Dermis blood vessel endothelial cell (primary cell): ENCODE results near the gene MDM1. TPM values are rescaled to one million over a fixed set of nuclear protein-coding genes. Genes with fewer than 3 reads are reported as not detected.
A peak's percentile ranks its signal among the peaks of the same experiment; 100 is the strongest.

ENCODE experiments used
- DNase-seq: peaks from one replicate; pipeline ENCODE4 v3.0.0; 2010
- total RNA-seq: library from RNA; depleted of rRNA; stranded (reverse); fragments of >200 nt; gene quantifications from 2 replicates; pipeline ENCODE4 v1.2.3, GENCODE V29; 2014

The MDM1 gene
- total RNA-seq, 1 donor from 2014 or later: 11.1 TPM

DNA sequence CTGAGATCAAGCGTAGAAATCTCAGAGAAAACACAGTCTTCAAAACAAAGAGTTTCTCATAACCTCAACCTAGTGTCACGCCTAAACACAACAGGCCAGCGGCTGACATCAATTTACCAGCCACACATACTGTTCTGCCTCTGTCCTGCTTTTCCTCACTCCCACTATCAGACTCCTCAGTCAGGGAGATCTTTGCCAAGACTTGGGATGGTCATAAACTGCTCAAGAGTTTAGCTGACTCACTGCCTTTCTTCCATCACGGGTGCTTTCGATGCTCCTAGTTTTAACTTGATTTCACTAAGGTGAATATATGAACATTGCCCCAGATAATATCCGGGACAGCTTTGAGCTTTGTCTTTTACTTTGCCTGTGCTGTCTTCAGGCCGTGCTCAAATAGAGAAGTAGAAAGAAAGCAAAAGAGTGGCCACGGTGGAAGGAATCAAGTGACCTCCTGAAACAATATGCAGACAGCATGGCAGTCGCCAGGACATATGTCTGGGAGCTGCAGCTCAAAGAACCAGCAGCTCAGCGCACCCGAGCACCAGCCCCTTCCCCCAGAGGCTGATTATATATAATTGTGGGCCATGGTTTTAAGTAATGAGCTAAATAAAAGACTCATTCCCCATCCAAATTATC is 12.1 kb downstream of the MDM1 start:
- DNase-seq: no peak

- peak; percentile 73 for DNase-seq
Measured at GRCh38 chr12:68317047-68317667, 15.0 kb downstream of the MDM1 start.

GRCh38 chr12:68310370-68310769 is 21.8 kb downstream of the MDM1 start:
- DNase-seq: peak; percentile 72

GRCh38 chr12:68306564-68306963 is 25.6 kb downstream of the MDM1 start:
- DNase-seq: no peak

DNA sequence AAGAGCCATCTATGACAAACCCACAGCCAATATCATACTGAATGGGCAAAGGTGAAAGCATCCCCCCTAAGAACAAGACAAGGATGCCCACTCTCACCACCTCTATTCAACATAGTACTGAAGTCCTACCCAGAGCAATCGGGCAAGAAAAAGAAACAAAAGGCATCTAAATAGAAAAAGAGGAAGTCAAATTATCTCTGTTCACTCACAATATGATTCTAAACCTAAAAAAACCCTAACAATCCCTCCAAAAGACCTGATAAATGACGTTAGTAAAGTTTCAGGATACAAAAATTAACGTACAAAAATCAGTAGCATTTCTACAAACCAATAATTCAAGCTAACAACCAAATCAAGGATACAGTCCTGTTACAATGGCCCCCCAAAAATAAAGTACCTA is 26.9 kb downstream of the MDM1 start:
- no peak for DNase-seq

GRCh38 chr12:68304626-68305025 is 27.5 kb downstream of the MDM1 start:
- DNase-seq: peak; percentile 76

GRCh38 chr12:68303850-68304249 is 28.3 kb downstream of the MDM1 start:
- DNase-seq: no peak

GRCh38 chr12:68297929-68298328 is 34.2 kb downstream of the MDM1 start:
- DNase-seq: no peak

GRCh38 chr12:68294251-68294650 is 37.9 kb downstream of the MDM1 start:
- DNase-seq: no peak

DNA sequence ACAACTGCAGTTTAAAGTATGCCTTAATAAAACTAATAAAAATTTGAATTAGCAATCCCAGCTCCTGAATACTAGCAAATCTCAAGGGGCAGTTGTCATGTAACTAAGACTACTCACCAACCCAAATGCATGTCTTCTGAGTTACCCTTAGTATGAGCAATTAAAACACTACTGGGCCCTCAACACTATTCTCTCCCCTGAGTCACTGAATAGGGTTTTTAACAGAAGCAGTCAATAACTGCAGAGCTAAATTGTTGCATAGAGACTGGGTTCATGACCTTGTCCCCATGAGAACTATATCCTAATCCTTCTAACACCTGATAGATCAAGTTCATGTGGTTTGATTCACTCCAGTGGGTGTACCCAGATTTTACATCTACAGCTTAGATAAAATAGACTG is 38.8 kb downstream of the MDM1 start:
- no peak for DNase-seq

DNA sequence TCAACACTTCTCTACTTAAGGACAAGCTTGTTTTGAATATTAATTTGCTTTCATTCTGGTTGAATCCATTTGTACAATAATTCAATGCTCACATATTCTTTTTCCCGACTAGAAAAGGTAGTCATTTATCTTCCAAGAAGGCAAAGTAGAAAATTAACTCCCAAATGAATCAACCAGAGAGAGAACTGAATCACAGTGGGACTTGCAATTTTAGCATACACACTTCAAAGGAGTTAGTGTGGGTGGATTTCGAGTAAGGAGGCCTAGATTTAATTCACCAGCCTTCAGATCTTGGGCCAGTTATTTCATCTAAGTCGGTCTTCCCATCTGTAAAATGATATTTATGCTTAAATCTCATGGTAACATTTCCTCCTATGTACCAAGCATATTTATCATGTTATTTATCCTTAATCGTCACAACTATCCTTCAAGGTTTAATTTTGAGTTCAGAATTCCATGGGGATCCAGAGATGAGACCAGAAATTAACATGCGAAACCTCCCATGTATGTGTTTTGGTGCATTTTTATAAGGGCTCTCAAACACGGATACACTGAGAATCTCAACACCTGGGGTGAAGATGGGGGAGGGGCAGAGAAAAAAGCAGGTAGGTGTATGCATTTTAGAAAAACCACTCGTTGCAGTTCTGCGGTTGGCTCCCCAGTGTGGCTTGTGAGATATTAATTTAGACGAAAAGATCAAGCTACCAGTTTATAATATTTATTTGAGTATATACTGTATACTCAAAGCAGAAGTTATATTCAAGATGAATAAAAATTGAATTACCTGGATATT is 39.8 kb downstream of the MDM1 start:
- DNase-seq: no peak

DNA sequence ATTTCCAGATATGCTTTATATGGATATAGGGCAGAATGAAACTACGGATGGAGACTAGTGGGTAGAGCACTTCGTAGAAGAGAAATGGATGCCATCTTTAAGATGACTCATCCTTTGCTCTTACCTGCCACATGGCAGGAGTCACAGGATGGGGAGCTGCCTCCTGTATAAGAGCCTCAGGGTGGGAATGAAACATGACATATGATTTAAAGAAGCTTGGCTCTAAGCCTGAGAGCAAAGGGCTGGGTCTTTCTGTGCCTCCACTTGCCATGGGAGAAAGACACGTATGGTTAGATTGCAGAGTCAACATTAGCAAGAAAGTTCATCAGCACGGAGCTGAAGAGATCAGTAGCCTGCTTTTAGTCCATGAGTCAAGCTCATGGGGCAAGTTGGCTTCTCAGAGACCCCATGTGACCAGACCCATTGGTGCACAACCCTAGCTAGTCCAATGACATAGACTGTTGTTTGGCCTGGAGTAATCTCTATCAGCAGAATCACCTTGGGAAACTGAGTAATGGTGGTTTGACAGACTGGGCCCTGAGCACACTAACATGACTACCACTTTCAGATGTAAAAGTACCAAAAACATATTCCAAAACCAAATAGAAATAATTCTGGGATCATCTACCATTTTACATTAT is 40.6 kb downstream of the MDM1 start:
- DNase-seq: no peak

GRCh38 chr12:68290126-68290525 is 42.0 kb downstream of the MDM1 start:
- DNase-seq: no peak

DNA sequence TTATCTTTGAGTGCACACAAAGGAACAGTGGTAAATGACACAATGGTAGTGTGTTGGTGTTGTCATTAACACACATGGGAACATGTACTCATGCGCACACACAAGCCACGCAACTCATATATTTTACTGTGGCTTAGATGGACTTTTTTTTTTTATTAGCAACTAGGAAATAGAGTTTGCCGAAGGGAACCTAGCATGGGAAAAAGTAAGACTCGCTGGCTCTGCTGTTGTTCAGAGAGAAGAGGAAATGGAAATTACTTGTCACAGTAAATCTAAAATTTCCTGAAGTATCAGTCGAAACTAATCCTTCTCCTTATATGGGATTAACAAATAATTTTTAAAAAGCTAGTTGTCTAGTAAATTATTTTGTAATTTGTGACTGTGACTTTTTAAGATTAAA is 45.1 kb downstream of the MDM1 start:
- DNase-seq: peak; percentile 13

- no peak for DNase-seq
Measured at GRCh38 chr12:68286396-68286795, 45.8 kb downstream of the MDM1 start.

DNA sequence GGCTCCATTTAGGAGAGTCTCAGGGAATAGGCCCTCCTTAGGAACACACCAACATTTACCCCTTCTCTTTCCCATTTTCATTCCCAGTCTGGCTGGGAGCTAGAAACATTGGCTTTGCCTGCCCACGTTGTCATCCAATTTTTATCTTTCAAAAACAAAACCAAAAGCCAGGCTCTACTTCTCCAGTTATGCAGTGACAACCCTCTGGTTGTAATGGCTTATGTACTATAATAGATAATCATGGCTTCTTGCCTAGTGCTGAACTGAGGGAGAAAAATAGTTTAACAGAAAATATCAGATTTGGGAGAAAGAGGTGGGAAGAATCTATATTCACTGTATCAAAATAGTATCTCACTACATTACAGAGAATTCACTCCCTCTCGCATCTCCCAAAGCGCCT is 46.6 kb downstream of the MDM1 start:
- DNase-seq: no peak

GRCh38 chr12:68281322-68282077 is 50.7 kb downstream of the MDM1 start:
- DNase-seq: no peak

DNA sequence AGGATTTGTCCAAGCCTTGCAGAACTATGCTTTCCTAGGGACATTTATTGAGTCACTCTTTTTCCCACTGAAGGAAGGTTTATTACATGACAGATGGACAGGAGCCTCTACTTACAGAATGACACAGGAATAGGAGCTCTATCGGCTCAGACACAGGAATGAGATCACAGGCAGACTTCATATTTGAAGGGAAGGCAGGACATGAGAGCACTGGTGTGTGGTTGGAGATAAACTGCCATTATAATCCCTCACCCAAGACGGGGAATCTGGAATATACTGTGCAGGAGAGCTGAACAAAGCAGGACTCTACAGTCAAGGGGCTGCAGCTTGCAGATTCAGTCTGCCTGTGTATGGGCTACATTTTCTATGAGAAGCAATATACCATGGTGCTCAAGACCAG is 51.9 kb downstream of the MDM1 start:
- no peak for DNase-seq

GRCh38 chr12:68279227-68280054 is 52.7 kb downstream of the MDM1 start:
- DNase-seq: peak; percentile 33

GRCh38 chr12:68276402-68276930 is 55.7 kb downstream of the MDM1 start:
- no peak for DNase-seq

DNA sequence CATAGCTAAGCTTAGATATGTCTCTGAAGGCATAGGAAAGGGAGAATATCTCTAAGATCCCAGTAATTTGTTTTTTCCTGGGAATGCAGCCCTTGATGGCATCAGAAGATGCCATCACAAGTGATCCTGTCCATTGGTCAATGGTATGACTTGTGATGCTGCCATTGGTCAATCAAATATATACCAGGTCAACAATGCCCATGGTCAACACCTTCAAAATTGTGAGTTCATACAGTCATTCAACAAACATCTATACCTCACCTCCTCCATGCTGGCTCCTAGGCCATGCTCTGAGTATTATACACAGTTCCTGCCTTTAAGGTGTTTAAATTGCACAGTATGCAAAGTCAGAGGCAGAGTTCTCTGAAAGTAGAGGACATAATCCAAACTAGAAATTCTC is 59.4 kb downstream of the MDM1 start:
- no peak for DNase-seq

DNA sequence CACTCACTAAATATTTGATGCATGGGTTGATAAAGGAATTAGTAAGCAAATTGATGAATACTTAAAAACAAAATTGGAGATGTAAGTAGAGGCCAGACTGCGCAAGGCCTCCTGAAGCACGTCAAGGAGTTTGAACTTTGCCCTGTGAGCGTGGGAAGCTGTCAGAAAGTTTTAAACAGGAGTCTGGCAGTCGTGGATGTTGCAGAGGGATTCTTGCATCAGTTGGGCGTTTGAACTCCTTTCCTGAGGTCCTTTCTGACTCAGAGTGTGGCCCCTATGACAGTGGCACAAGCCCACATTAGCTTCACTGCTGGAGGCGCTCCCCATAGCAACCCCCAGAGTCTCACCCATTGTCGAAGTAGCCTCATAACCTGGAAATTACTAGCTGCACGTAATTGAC is 60.8 kb downstream of the MDM1 start:
- no peak for DNase-seq
